ENCODE data around the gene DNAJC17.

The DNAJC17 gene

GRCh38 chr15:40775740-40776536 lies 31.3 kb downstream of the DNAJC17 start:
- Histone ChIP-seq H3K9me3 (ENCODE audit: control insufficient read depth, insufficient read depth, low read length) (no peaks in the 10 kb centered on the region), H3K36me3 (ENCODE audit: control insufficient read depth, insufficient read depth, low read length) (peaks cover 10% of the 10 kb centered on the region; the same call in 1 of the 2 replicates), H3K27me3 (ENCODE audit: control insufficient read depth, insufficient read depth, low read length) (no peaks in the 10 kb centered on the region), H3K4me3 (ENCODE audit: low read length) (no peak overlapping the region), H3K4me1 (ENCODE audit: control insufficient read depth, insufficient read depth, low read length) (no peaks in the 10 kb centered on the region), H3K27ac (ENCODE audit: low read length) (no peak overlapping the region)
- WGBS (ENCODE audit: insufficient coverage, insufficient read length) = no CpG with 5 or more reads among the region's 14 CpGs
- DNase-seq (ENCODE audit: low read depth, low spot score) = no peak

- Histone ChIP-seq H3K36me3 (ENCODE audit: control insufficient read depth, insufficient read depth, low read length) (peaks cover 10% of the 10 kb centered on the region; the same call in 1 of the 2 replicates), H3K27me3 (ENCODE audit: control insufficient read depth, insufficient read depth, low read length) (no peaks in the 10 kb centered on the region), H3K4me1 (ENCODE audit: control insufficient read depth, insufficient read depth, low read length) (no peaks in the 10 kb centered on the region), H3K27ac (ENCODE audit: low read length) (no peak overlapping the region), H3K9me3 (ENCODE audit: control insufficient read depth, insufficient read depth, low read length) (no peaks in the 10 kb centered on the region), H3K4me3 (ENCODE audit: low read length) (no peak overlapping the region)
- WGBS (ENCODE audit: insufficient coverage, insufficient read length) = no CpG with 5 or more reads among the region's 10 CpGs
- DNase-seq (ENCODE audit: low read depth, low spot score) = no peak
These were observed 32.3 kb downstream of the DNAJC17 start for GRCh38 chr15:40775007-40775406.

GRCh38 chr15:40773902-40774301 lies 33.4 kb downstream of the DNAJC17 start:
- no peak for DNase-seq (ENCODE audit: low read depth, low spot score)

GRCh38 chr15:40773496-40773895 lies 33.8 kb downstream of the DNAJC17 start:
- Histone ChIP-seq H3K9me3 (ENCODE audit: control insufficient read depth, insufficient read depth, low read length) (no peaks in the 10 kb centered on the region), H3K27ac (ENCODE audit: low read length) (no peak overlapping the region), H3K4me3 (ENCODE audit: low read length) (no peak overlapping the region), H3K27me3 (ENCODE audit: control insufficient read depth, insufficient read depth, low read length) (no peaks in the 10 kb centered on the region), H3K4me1 (ENCODE audit: control insufficient read depth, insufficient read depth, low read length) (no peaks in the 10 kb centered on the region), H3K36me3 (ENCODE audit: control insufficient read depth, insufficient read depth, low read length) (peaks cover 10% of the 10 kb centered on the region; the same call in 1 of the 2 replicates)
- no peak for DNase-seq (ENCODE audit: low read depth, low spot score)
- no CpG with 5 or more reads among the region's 8 CpGs for WGBS (ENCODE audit: insufficient coverage, insufficient read length)

More at GRCh38 chr15:40773902-40774301, 33.4 kb downstream of the DNAJC17 start:
- H3K9me3 ChIP-seq (ENCODE audit: control insufficient read depth, insufficient read depth, low read length) = no peaks in the 10 kb centered on the region
- no peaks in the 10 kb centered on the region for H3K4me1 ChIP-seq (ENCODE audit: control insufficient read depth, insufficient read depth, low read length)
- H3K27ac ChIP-seq (ENCODE audit: low read length) = no peak overlapping the region
- H3K4me3 ChIP-seq (ENCODE audit: low read length) = no peak overlapping the region
- peaks cover 10% of the 10 kb centered on the region; the same call in 1 of the 2 replicates for H3K36me3 ChIP-seq (ENCODE audit: control insufficient read depth, insufficient read depth, low read length)
- no CpG with 5 or more reads among the region's 6 CpGs for WGBS (ENCODE audit: insufficient coverage, insufficient read length)
- no peaks in the 10 kb centered on the region for H3K27me3 ChIP-seq (ENCODE audit: control insufficient read depth, insufficient read depth, low read length)

GRCh38 chr15:40772014-40772413 lies 35.3 kb downstream of the DNAJC17 start:
- no peaks in the 10 kb centered on the region for H3K27me3 ChIP-seq (ENCODE audit: control insufficient read depth, insufficient read depth, low read length)
- DNase-seq (ENCODE audit: low read depth, low spot score) = no peak
- no peak overlapping the region for H3K4me3 ChIP-seq (ENCODE audit: low read length)
- H3K9me3 ChIP-seq (ENCODE audit: control insufficient read depth, insufficient read depth, low read length) = no peaks in the 10 kb centered on the region
- no CpG with 5 or more reads among the region's 13 CpGs for WGBS (ENCODE audit: insufficient coverage, insufficient read length)
- peaks cover 1% of the 10 kb centered on the region; the same call in 1 of the 2 replicates for H3K4me1 ChIP-seq (ENCODE audit: control insufficient read depth, insufficient read depth, low read length)
- H3K36me3 ChIP-seq (ENCODE audit: control insufficient read depth, insufficient read depth, low read length) = peaks cover 10% of the 10 kb centered on the region; the same call in 1 of the 2 replicates
- H3K27ac ChIP-seq (ENCODE audit: low read length) = no peak overlapping the region

GRCh38 chr15:40771242-40771641 lies 36.0 kb downstream of the DNAJC17 start:
- WGBS (ENCODE audit: insufficient coverage, insufficient read length) = no CpG with 5 or more reads among the region's 5 CpGs

GRCh38 chr15:40770147-40770721 lies 37.0 kb downstream of the DNAJC17 start:
- peaks cover 10% of the 10 kb centered on the region for H3K4me1 ChIP-seq (ENCODE audit: control insufficient read depth, insufficient read depth, low read length)
- no peak overlapping the region for H3K4me3 ChIP-seq (ENCODE audit: low read length)
- no CpG with 5 or more reads among the region's 17 CpGs for WGBS (ENCODE audit: insufficient coverage, insufficient read length)
- no peak for DNase-seq (ENCODE audit: low read depth, low spot score)
- H3K27me3 ChIP-seq (ENCODE audit: control insufficient read depth, insufficient read depth, low read length) = no peaks in the 10 kb centered on the region
- no peaks in the 10 kb centered on the region for H3K9me3 ChIP-seq (ENCODE audit: control insufficient read depth, insufficient read depth, low read length)
- H3K36me3 ChIP-seq (ENCODE audit: control insufficient read depth, insufficient read depth, low read length) = no peaks in the 10 kb centered on the region
- no peak overlapping the region for H3K27ac ChIP-seq (ENCODE audit: low read length)

More at GRCh38 chr15:40771242-40771641, 36.0 kb downstream of the DNAJC17 start:
- Histone ChIP-seq H3K4me3 (ENCODE audit: low read length) (no peak overlapping the region), H3K36me3 (ENCODE audit: control insufficient read depth, insufficient read depth, low read length) (0 out of 2 replicates have a peak, but pooled peaks cover 6% of the 10 kb centered on the region), H3K4me1 (ENCODE audit: control insufficient read depth, insufficient read depth, low read length) (peaks cover 3% of the 10 kb centered on the region; the same call in 1 of the 2 replicates), H3K9me3 (ENCODE audit: control insufficient read depth, insufficient read depth, low read length) (no peaks in the 10 kb centered on the region), H3K27ac (ENCODE audit: low read length) (no peak overlapping the region), H3K27me3 (ENCODE audit: control insufficient read depth, insufficient read depth, low read length) (no peaks in the 10 kb centered on the region)
- DNase-seq (ENCODE audit: low read depth, low spot score) = no peak

- Histone ChIP-seq H3K9me3 (ENCODE audit: control insufficient read depth, insufficient read depth, low read length) (no peaks in the 10 kb centered on the region), H3K4me3 (ENCODE audit: low read length) (no peak within 1 kb of the TSS), H3K4me1 (ENCODE audit: control insufficient read depth, insufficient read depth, low read length) (peaks cover 12% of the 10 kb centered on the region), H3K27me3 (ENCODE audit: control insufficient read depth, insufficient read depth, low read length) (no peaks in the 10 kb centered on the region), H3K27ac (ENCODE audit: low read length) (no peak within 1 kb of the TSS), H3K36me3 (ENCODE audit: control insufficient read depth, insufficient read depth, low read length) (no peaks in the 10 kb centered on the region)
- no peak for DNase-seq (ENCODE audit: low read depth, low spot score)
- 100% methylated on average over 4 of the region's 28 CpGs for WGBS (ENCODE audit: insufficient coverage, insufficient read length)
These were observed 37.8 kb downstream of the DNAJC17 start, which contains the start of gene C15orf62 for GRCh38 chr15:40769274-40770146. C15orf62 (plus strand) TSS chr15:40769980; CDS start chr15:40770496, 516 bp downstream.

- Histone ChIP-seq H3K36me3 (ENCODE audit: control insufficient read depth, insufficient read depth, low read length) (no peaks in the 10 kb centered on the region), H3K27me3 (ENCODE audit: control insufficient read depth, insufficient read depth, low read length) (no peaks in the 10 kb centered on the region), H3K27ac (ENCODE audit: low read length) (no peak overlapping the region), H3K9me3 (ENCODE audit: control insufficient read depth, insufficient read depth, low read length) (no peaks in the 10 kb centered on the region), H3K4me3 (ENCODE audit: low read length) (no peak overlapping the region), H3K4me1 (ENCODE audit: control insufficient read depth, insufficient read depth, low read length) (peaks cover 12% of the 10 kb centered on the region)
- WGBS (ENCODE audit: insufficient coverage, insufficient read length) = no CpG with 5 or more reads among the region's 21 CpGs
- no peak for DNase-seq (ENCODE audit: low read depth, low spot score)
These were observed 38.6 kb downstream of the DNAJC17 start for GRCh38 chr15:40768521-40769273.

Data from iPS DF 6.9 (cell line).